ENCODE results near the gene NEAT1. TPM values are rescaled to one million over a fixed set of nuclear protein-coding genes. Genes with fewer than 3 reads are reported as not detected.

The NEAT1 gene
- total and polyA plus RNA-seq, 8 donors = 295 to 2,770 (median 695) TPM

DNA sequence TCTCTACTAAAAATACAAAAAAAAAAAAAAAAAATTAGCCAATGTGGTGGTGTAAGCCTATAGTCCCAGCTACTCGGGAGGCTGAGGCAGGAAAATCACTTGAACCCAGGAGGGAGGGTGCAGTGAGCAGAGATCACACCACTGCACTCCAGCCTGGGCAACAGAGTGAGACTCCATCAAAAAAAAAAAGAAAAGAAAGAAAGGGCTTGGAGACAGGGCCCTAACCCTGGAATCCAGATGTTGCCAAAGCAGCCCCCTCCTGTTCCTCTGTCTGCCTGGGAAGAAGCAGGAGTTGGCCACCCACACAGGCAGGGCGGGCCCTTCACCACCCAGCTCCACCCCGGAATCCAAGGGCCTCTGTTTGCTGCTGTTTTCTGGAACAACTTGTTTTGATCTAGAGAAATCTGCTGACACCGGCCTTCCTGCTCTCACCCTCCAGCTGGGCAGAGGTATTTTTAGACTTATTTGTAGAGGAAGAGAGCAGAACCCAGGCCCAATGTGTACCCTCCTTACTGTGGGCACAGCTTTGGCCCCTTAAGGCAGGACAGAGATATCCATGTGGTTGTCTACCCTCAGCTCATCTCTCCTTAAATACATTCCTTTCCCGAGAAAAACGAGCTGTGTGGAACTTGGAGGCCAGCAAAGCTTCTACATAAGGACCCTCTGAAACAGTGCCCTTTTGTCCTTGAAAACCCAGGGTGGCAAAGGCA, 2.7 kb upstream of the NEAT1 start:
- H3K9me3 ChIP-seq = no peaks in the 10 kb centered on the region
- no peak for TF ChIP-seq CTCF (IDR thresholded peaks at IDR 0.05)
- FAIRE-seq = no peak

GRCh38 chr11:65420506-65420905, 2.1 kb upstream of the NEAT1 start:
- intact Hi-C loops (cut with DNase I) = loop anchor here in 1 of 3 donors (5.0 kb wide), 1 partner anchor 82 kb away; no protein-coding TSS in a partner anchor
- peaks cover 0 to 25% (median 0%) of the 10 kb centered on the region in 3 donors for H3K36me3 ChIP-seq
- TF ChIP-seq CTCF (IDR thresholded peaks at IDR 0.05) = no peak
- H3K4me3 ChIP-seq = peak overlapping the region in 2 of 4 donors; percentile 81 to 93
- peaks cover 36 to 51% (median 44%) of the 10 kb centered on the region in 3 donors for H3K4me1 ChIP-seq
- 31 to 48% methylated on average over 2 of the region's 2 CpGs for WGBS, 2 donors
- no peaks in the 10 kb centered on the region for H3K9me3 ChIP-seq
- H3K27me3 ChIP-seq = no peaks in the 10 kb centered on the region
- FAIRE-seq (no peak), DNase-seq (peak in 1 of 6 donors; percentile 6), ATAC-seq (no peak)
- peak overlapping the region; percentile 98 to 99 (median 99) for H3K27ac ChIP-seq

More for the DNA sequence above, 2.7 kb upstream of the NEAT1 start:
- Histone ChIP-seq H3K4me1 (peaks cover 36 to 51% (median 44%) of the 10 kb centered on the region in 3 donors), H3K27ac (peak overlapping the region; percentile 98 to 99 (median 99)), H3K27me3 (no peaks in the 10 kb centered on the region), H3K4me3 (peak overlapping the region in 2 of 4 donors; percentile 81 to 93), H3K36me3 (peaks cover 0 to 19% (median 0%) of the 10 kb centered on the region in 3 donors)
- WGBS, 2 donors = 0% methylated on average over 6 of the region's 6 CpGs
- intact Hi-C loops (cut with DNase I) = loop anchor here in 2 of 3 donors (5.0 kb wide), 3 partner anchors 47 to 92 kb away; no protein-coding TSS in a partner anchor
- ATAC-seq = peak; percentile 23 to 45 (median 34)
- peak; percentile 81 to 95 (median 92) for DNase-seq

- DNase-seq = peak; percentile 85 to 96 (median 94)
- ATAC-seq = peak; percentile 21 to 60 (median 43)
- H3K36me3 ChIP-seq = peaks cover 0 to 31% (median 0%) of the 10 kb centered on the region in 3 donors
- 3% methylated on average over 15 of the region's 15 CpGs for WGBS, 2 donors
- peaks cover 36 to 47% (median 44%) of the 10 kb centered on the region in 3 donors for H3K4me1 ChIP-seq
- no peak for TF ChIP-seq CTCF (IDR thresholded peaks at IDR 0.05)
- peak overlapping the region; percentile 13 to 93 (median 78) for H3K4me3 ChIP-seq
- FAIRE-seq = no peak
- H3K9me3 ChIP-seq = no peaks in the 10 kb centered on the region
- intact Hi-C loops (cut with DNase I) = loop anchor here in 1 of 3 donors (5.0 kb wide), 1 partner anchor 81 kb away; no protein-coding TSS in a partner anchor
- no peaks in the 10 kb centered on the region for H3K27me3 ChIP-seq
- peak overlapping the region; percentile 98 to 99 (median 99) for H3K27ac ChIP-seq
Observed at GRCh38 chr11:65420979-65421793, 1.4 kb upstream of the NEAT1 start.

GRCh38 chr11:65421794-65422632, 585 bp upstream of the NEAT1 start:
- no peaks in the 10 kb centered on the region for H3K27me3 ChIP-seq
- peak; percentile 97 to 100 (median 98) for DNase-seq
- no peak for FAIRE-seq
- peaks cover 30 to 44% (median 39%) of the 10 kb centered on the region in 3 donors for H3K4me1 ChIP-seq
- peaks cover 0 to 37% (median 0%) of the 10 kb centered on the region in 3 donors for H3K36me3 ChIP-seq
- TF ChIP-seq CTCF (IDR thresholded peaks at IDR 0.05) = no peak
- H3K9me3 ChIP-seq = no peaks in the 10 kb centered on the region
- peak overlapping the region; percentile 45 to 93 (median 78) for H3K4me3 ChIP-seq
- peak overlapping the region; percentile 98 to 99 (median 99) for H3K27ac ChIP-seq
- ATAC-seq = peak; percentile 16 to 52 (median 41)
- intact Hi-C loops (cut with DNase I) = loop anchor here in 2 of 3 donors (2.0 to 5.0 kb wide), 2 partner anchors 77 to 80 kb away; partner anchors contain the start of gene MALAT1 (in 1 of the 2)
- WGBS, 2 donors = 0 to 1% methylated on average over 63 to 68 of the region's 68 CpGs

Data from pancreas (tissue), 10 donors.